PFSK-1 (cell line): Measurements from ENCODE around the gene ZNF280C.

ENCODE experiments used
- FOXP2 ChIP-seq: optimal IDR thresholded peaks from 2 replicates; pipeline ENCODE3; 2011; ENCODE audit warnings: borderline replicate concordance, control low read depth, inconsistent platforms; ENCODE audit not compliant: insufficient read depth; ENCODE audit errors: extremely low read length, extremely low read depth
- POLR2AphosphoS5 ChIP-seq: IDR thresholded peaks from 2 replicates; pipeline ENCODE4 v1.6.1; 2012; ENCODE audit warnings: low read depth, mild to moderate bottlenecking, control low read depth, low read length, moderate library complexity
- REST ChIP-seq, 2 experiments: IDR thresholded peaks; 2 replicates each; pipeline versions ENCODE4 v1.6.1 to v1.8.0; 2011 to 2012; ENCODE audit warnings: low read depth in 2 of 2, low read length in 2 of 2, control low read depth in 1 of 2, inconsistent platforms in 1 of 2, mild to moderate bottlenecking in 1 of 2, moderate library complexity in 1 of 2; ENCODE audit not compliant: insufficient read depth in 1 of 2
- SIN3A ChIP-seq: IDR thresholded peaks from 2 replicates; pipeline ENCODE4 v1.6.1; 2012; ENCODE audit warnings: mild to moderate bottlenecking, low read length, moderate library complexity, borderline replicate concordance; ENCODE audit not compliant: insufficient read depth
- TAF1 ChIP-seq: IDR thresholded peaks from 2 replicates; pipeline ENCODE4 v1.6.1; 2012; ENCODE audit warnings: low read length, control low read depth, borderline replicate concordance; ENCODE audit not compliant: insufficient read depth

ZNF280C gene

GRCh38 chrX:130167040-130167439 is 101.7 kb downstream of the ZNF280C start:
- TF ChIP-seq SIN3A (no peak), POLR2AphosphoS5 (no peak)

- no peak for TF ChIP-seq SIN3A
- no peak for TF ChIP-seq TAF1
These were observed 102.3 kb downstream of the ZNF280C start for GRCh38 chrX:130166503-130166777.

- no peak for TF ChIP-seq SIN3A
- TF ChIP-seq TAF1: peak; percentile 71; the same call in 1 of the 2 replicates
- no peak for TF ChIP-seq FOXP2
- peak; percentile 65 for TF ChIP-seq POLR2AphosphoS5
These were observed 102.8 kb downstream of the ZNF280C start, which contains the start of gene AIFM1 for GRCh38 chrX:130165703-130166502. TSS of gene AIFM1 (minus strand) at chrX:130165841. CDS start at chrX:130165656, 185 bp downstream.

- no peak for TF ChIP-seq REST (IDR thresholded peaks at IDR 0.05; ENCODE audit: insufficient read depth in 1 of 2, low read depth in 2 of 2, low read length in 2 of 2)
These were observed 103.5 kb downstream of the ZNF280C start for GRCh38 chrX:130165181-130165702.

GRCh38 chrX:130163398-130163797 is 105.3 kb downstream of the ZNF280C start:
- TF ChIP-seq POLR2AphosphoS5 (no peak), SIN3A (no peak), TAF1 (no peak), REST (IDR thresholded peaks at IDR 0.05; ENCODE audit: insufficient read depth in 1 of 2, low read depth in 2 of 2, low read length in 2 of 2) (no peak), FOXP2 (no peak)

GRCh38 chrX:130162094-130162735 is 106.5 kb downstream of the ZNF280C start:
- no peak for TF ChIP-seq FOXP2
- no peak for TF ChIP-seq REST (IDR thresholded peaks at IDR 0.05; ENCODE audit: insufficient read depth in 1 of 2, low read depth in 2 of 2, low read length in 2 of 2)
- no peak for TF ChIP-seq SIN3A
- no peak for TF ChIP-seq POLR2AphosphoS5
- TF ChIP-seq TAF1: no peak

- TF ChIP-seq POLR2AphosphoS5 (no peak), SIN3A (no peak), REST (IDR thresholded peaks at IDR 0.05; ENCODE audit: insufficient read depth in 1 of 2, low read depth in 2 of 2, low read length in 2 of 2) (no peak), FOXP2 (no peak), TAF1 (no peak)
These were observed 108.9 kb downstream of the ZNF280C start for GRCh38 chrX:130159776-130160175.
